ENCODE data around the gene MAP4K3. TPM values are rescaled to one million over a fixed set of nuclear protein-coding genes. Genes with fewer than 3 reads are reported as not detected.

Gene MAP4K3
- total and polyA plus RNA-seq, 10 of the 15 experiments (the other 5 are each of a cell fraction or from before 2014, with no cell fraction given), result 0.04 to 0.95 (median 0.21) TPM; not detected in 1

DNA sequence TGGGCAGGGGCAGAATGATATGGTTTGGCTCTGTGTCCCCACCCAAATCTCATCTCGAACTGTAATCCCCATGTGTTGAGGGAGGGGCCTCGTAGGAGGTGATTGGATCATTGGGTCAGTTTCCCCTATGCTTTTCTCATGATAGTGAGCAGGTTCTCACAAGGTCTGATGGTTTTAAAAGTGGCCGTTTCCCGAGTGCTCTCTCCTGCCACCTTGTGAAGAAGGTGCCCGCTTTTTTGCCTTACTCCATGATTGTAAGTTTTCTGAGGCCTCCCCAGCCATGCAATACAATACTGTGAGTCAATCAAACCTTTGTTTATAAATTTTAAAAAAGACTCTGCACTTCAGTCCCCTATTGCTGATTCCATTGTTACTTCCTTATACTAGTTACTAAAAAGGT is 110.4 kb downstream of the MAP4K3 start:
- intact Hi-C loops (cut with micrococcal nuclease; ENCODE audit: unreplicated experiment), result no loop called here
- FAIRE-seq (no peak), ATAC-seq (no peak), DNase-seq (ENCODE audit: low read depth, low spot score) (no peak)
- Histone ChIP-seq H3K9ac (ENCODE audit: control insufficient read depth, insufficient read depth, low read length) (no peak overlapping the region), H3K4me3 (no peak overlapping the region), H2AFZ (ENCODE audit: control insufficient read depth, low read depth, low read length) (no peak overlapping the region), H3K27ac (ENCODE audit: control insufficient read depth, insufficient read depth) (no peak overlapping the region), H3K9me3 (replicated peaks; ENCODE audit: control insufficient read depth, insufficient read depth, low read length) (no peaks in the 10 kb centered on the region), H3K4me2 (ENCODE audit: control insufficient read depth, insufficient read depth) (no peak overlapping the region), H3K27me3 (replicated peaks in 1 of 2; ENCODE audit: control insufficient read depth in 2 of 2, insufficient read depth in 2 of 2, low read length in 1 of 2) (no peaks in the 10 kb centered on the region), H3K79me2 (ENCODE audit: control insufficient read depth, insufficient read depth, low read length) (no peaks in the 10 kb centered on the region), H3K36me3 (ENCODE audit: control insufficient read depth in 2 of 2, insufficient read depth in 2 of 2, low read length in 1 of 2) (peaks cover 0 to 4% of the 10 kb centered on the region in 2 experiments; a peak in 1 of 4 replicates), H4K20me1 (ENCODE audit: control insufficient read depth, insufficient read depth) (no peaks in the 10 kb centered on the region), H3K4me1 (ENCODE audit: control insufficient read depth, insufficient read depth, low read length) (no peaks in the 10 kb centered on the region)
- ChIA-PET CTCF (no interaction called here), RAD21 (ENCODE audit: unreplicated experiment) (no interaction called here), SMC1A (ENCODE audit: uncharacterized antibody, unreplicated experiment) (no interaction called here), POLR2A (no interaction called here)
- no TSS peak for BruUV-seq (replicated peaks)
- 78% methylated on average over 5 of the region's 5 CpGs for WGBS (ENCODE audit: insufficient coverage, insufficient replicate concordance, low lambda C conversion rate, missing lambda C conversion rate)
- in situ Hi-C loops (cut with MboI), result no loop called here
- TF ChIP-seq JUND (IDR thresholded peaks at IDR 0.05; ENCODE audit: low read depth, low read length) (no peak), MEF2B (IDR thresholded peaks at IDR 0.05; ENCODE audit: partially characterized antibody, poor library complexity, severe bottlenecking) (no peak), YBX1 (IDR thresholded peaks at IDR 0.05) (no peak), STAT3 (IDR thresholded peaks at IDR 0.05; ENCODE audit: low read depth, low read length) (no peak)

DNA sequence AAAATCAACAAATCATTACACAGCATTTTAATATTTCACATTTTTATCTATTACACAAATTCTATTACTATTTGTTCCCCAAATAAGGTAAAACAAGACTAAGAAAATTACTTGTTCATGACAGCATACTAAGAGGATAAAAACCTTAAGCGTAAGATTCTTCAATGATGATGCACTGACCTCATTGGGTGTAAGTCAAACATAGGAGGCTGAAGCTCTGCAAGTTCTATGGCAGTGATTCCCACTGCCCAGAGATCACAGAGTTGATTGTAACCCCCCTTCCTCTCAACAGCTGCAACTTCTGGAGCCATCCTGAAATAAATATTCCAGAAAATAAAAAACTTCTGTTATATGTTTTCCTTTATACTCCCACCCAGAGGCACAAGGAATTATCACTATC is 111.1 kb downstream of the MAP4K3 start:
- Histone ChIP-seq H3K4me2 (ENCODE audit: control insufficient read depth, insufficient read depth) (no peak overlapping the region), H3K4me1 (ENCODE audit: control insufficient read depth, insufficient read depth, low read length) (no peaks in the 10 kb centered on the region), H4K20me1 (ENCODE audit: control insufficient read depth, insufficient read depth) (no peaks in the 10 kb centered on the region), H3K9me3 (replicated peaks; ENCODE audit: control insufficient read depth, insufficient read depth, low read length) (no peaks in the 10 kb centered on the region), H3K4me3 (no peak overlapping the region), H3K27ac (ENCODE audit: control insufficient read depth, insufficient read depth) (no peak overlapping the region), H3K36me3 (ENCODE audit: control insufficient read depth in 2 of 2, insufficient read depth in 2 of 2, low read length in 1 of 2) (peaks cover 0 to 4% of the 10 kb centered on the region in 2 experiments; a peak in 1 of 4 replicates), H3K9ac (ENCODE audit: control insufficient read depth, insufficient read depth, low read length) (no peak overlapping the region), H3K79me2 (ENCODE audit: control insufficient read depth, insufficient read depth, low read length) (no peaks in the 10 kb centered on the region), H3K27me3 (replicated peaks in 1 of 2; ENCODE audit: control insufficient read depth in 2 of 2, insufficient read depth in 2 of 2, low read length in 1 of 2) (no peaks in the 10 kb centered on the region), H2AFZ (ENCODE audit: control insufficient read depth, low read depth, low read length) (no peak overlapping the region)
- in situ Hi-C loops (cut with MboI), result no loop called here
- ChIA-PET SMC1A (ENCODE audit: uncharacterized antibody, unreplicated experiment) (no interaction called here), POLR2A (no interaction called here), CTCF (interaction anchor here (0.6 kb wide), 1 partner anchor 207 kb away, joined by 3 read pairs; no protein-coding TSS in a partner anchor), RAD21 (ENCODE audit: unreplicated experiment) (no interaction called here)
- BruUV-seq (replicated peaks), result no TSS peak
- FAIRE-seq (no peak), DNase-seq (ENCODE audit: low read depth, low spot score) (no peak), ATAC-seq (no peak)
- WGBS (ENCODE audit: insufficient coverage, insufficient replicate concordance, low lambda C conversion rate, missing lambda C conversion rate), result 96% methylated on average over 1 of the region's 1 CpG
- intact Hi-C loops (cut with micrococcal nuclease; ENCODE audit: unreplicated experiment), result no loop called here
- no peak for TF ChIP-seq POLR2AphosphoS5 (IDR thresholded peaks at IDR 0.05; ENCODE audit: low read length)
- TF ChIP-seq BHLHE40 (IDR thresholded peaks at IDR 0.05; ENCODE audit: borderline replicate concordance in 1 of 2, low read depth in 2 of 2, low read length in 1 of 2), result no peak
- no peak for TF ChIP-seq NR2F1 (conservative IDR thresholded peaks at IDR 0.05)
- TF ChIP-seq REST (IDR thresholded peaks at IDR 0.05; ENCODE audit: low read depth, low read length), result no peak
- no peak for TF ChIP-seq SIX5 (IDR thresholded peaks at IDR 0.05; ENCODE audit: low read depth, low read length, severe bottlenecking)
- TF ChIP-seq, protein P1, sequence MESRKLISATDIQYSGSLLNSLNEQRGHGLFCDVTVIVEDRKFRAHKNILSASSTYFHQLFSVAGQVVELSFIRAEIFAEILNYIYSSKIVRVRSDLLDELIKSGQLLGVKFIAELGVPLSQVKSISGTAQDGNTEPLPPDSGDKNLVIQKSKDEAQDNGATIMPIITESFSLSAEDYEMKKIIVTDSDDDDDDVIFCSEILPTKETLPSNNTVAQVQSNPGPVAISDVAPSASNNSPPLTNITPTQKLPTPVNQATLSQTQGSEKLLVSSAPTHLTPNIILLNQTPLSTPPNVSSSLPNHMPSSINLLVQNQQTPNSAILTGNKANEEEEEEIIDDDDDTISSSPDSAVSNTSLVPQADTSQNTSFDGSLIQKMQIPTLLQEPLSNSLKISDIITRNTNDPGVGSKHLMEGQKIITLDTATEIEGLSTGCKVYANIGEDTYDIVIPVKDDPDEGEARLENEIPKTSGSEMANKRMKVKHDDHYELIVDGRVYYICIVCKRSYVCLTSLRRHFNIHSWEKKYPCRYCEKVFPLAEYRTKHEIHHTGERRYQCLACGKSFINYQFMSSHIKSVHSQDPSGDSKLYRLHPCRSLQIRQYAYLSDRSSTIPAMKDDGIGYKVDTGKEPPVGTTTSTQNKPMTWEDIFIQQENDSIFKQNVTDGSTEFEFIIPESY (IDR thresholded peaks at IDR 0.05), result no peak
- no peak for TF ChIP-seq ZNF207 (IDR thresholded peaks at IDR 0.05; ENCODE audit: borderline replicate concordance)
